ENCODE measurements around the gene FILIP1L. TPM values are rescaled to one million over a fixed set of nuclear protein-coding genes. Genes with fewer than 3 reads are reported as not detected.

Gene FILIP1L
- total RNA-seq, 2 experiments from 2014 or later: 0.25 to 0.44 TPM

DNA sequence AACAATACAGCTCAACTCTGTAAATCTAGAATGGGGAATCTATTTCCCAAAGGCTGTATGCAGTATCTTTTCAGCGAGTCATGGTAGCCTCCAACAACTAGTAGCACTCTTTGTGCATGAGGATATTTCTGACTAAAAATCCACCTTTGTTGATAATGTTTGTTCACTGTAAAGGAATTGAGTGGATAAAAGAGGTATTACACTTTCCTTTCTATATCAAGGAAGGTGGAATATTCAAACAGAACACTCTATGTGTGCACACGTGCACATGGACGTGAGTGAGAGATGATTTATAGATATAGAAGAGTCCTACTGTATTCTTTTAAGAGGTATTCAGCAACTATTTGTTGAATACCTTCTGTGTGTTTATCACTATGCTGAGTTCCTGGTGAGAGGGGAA lies 228.4 kb downstream of the FILIP1L start:
- H3K27ac Mint-ChIP-seq: no peak overlapping the region
- H3K36me3 Mint-ChIP-seq (ENCODE audit: low read depth): peaks cover 2% of the 10 kb centered on the region
- ChIA-PET POLR2A (no interaction called here), CTCF (no interaction called here)
- no peak for DNase-seq
- H3K4me1 Mint-ChIP-seq: peaks cover 17% of the 10 kb centered on the region
- H3K4me3 Mint-ChIP-seq: no peak overlapping the region
- H3K9me3 Mint-ChIP-seq: no peaks in the 10 kb centered on the region
- no peaks in the 10 kb centered on the region for H3K27me3 Mint-ChIP-seq

DNA sequence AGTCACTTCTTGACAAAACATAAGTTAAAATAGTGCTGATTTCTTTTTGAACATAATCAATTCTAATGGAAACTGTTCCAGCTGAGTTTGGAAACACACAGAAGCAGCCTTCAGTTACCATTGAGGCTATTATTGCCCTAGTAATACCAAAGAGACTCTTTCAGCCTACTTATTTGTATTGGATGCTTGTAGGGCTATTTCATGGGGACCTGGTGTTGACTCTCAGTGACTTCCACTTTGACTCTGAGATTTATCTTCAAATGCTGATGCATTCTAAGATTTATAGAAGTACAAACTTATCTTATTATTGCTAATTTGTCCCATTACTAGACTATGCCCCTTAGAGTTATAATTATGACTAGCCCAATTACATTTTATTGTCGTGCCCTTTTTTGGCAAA lies 229.2 kb downstream of the FILIP1L start:
- DNase-seq: no peak
- H3K4me3 Mint-ChIP-seq: no peak overlapping the region
- ChIA-PET CTCF (no interaction called here), POLR2A (no interaction called here)
- H3K36me3 Mint-ChIP-seq (ENCODE audit: low read depth): peaks cover 2% of the 10 kb centered on the region
- no peak overlapping the region for H3K27ac Mint-ChIP-seq
- H3K27me3 Mint-ChIP-seq: no peaks in the 10 kb centered on the region
- H3K4me1 Mint-ChIP-seq: peaks cover 17% of the 10 kb centered on the region
- no peaks in the 10 kb centered on the region for H3K9me3 Mint-ChIP-seq

DNA sequence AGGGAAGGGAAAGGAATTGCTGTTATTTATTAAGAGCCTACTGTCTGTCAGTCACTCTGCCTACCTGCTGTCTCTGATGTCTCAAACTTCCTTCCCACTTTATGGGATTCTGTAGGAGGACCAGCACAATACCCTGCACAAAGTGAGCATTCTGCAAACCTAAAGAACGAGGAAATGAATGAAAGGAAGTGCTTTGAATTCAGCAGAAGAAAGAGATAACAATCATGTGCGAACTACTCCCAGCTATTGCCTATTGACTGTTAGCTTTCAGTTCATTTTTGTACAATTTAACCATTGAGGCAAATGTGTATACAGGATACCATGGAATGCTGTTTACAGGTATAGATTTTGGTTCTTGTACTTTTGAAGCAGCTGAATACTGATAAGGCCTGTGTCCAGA lies 229.8 kb downstream of the FILIP1L start:
- Mint-ChIP-seq H3K27ac (peak overlapping the region; percentile 15), H3K4me3 (no peak overlapping the region)
- CTCF ChIA-PET: interaction anchor here (0.6 to 1.6 kb wide), 4 partner anchors 9 to 370 kb away, joined by 3 to 4 read pairs (median 4); no protein-coding TSS in a partner anchor

DNA sequence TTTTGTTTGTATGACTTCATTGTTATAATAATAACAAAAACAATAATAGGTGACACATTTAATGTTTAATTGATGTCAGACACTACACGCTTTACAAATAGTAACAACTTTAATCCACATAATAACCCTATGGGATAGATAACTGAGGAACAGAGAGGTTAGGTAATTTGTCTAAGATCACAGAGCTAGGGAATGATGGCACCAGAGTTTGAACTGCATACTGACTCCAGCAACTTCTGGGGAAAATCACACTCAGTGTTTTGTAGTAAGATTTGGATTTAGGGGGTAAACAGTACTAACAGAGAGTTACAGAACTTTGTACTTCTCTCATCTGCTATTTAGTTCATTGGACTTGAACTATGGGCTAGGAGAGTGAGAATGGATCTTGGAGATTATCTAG lies 230.6 kb downstream of the FILIP1L start:
- H3K27me3 Mint-ChIP-seq: no peaks in the 10 kb centered on the region
- peaks cover 2% of the 10 kb centered on the region for H3K36me3 Mint-ChIP-seq (ENCODE audit: low read depth)
- DNase-seq: no peak
- no peaks in the 10 kb centered on the region for H3K9me3 Mint-ChIP-seq
- H3K4me3 Mint-ChIP-seq: no peak overlapping the region
- H3K4me1 Mint-ChIP-seq: peaks cover 17% of the 10 kb centered on the region
- POLR2A ChIA-PET: no interaction called here
- no peak overlapping the region for H3K27ac Mint-ChIP-seq
- CTCF ChIA-PET: interaction anchor here (0.6 to 1.6 kb wide), 5 partner anchors 10 to 371 kb away, joined by 3 to 4 read pairs (median 3); no protein-coding TSS in a partner anchor

More for the DNA sequence above, 229.8 kb downstream of the FILIP1L start:
- Mint-ChIP-seq H3K9me3 (no peaks in the 10 kb centered on the region), H3K27me3 (no peaks in the 10 kb centered on the region), H3K4me1 (peaks cover 17% of the 10 kb centered on the region), H3K36me3 (ENCODE audit: low read depth) (peaks cover 2% of the 10 kb centered on the region)
- DNase-seq: no peak
- POLR2A ChIA-PET: no interaction called here

DNA sequence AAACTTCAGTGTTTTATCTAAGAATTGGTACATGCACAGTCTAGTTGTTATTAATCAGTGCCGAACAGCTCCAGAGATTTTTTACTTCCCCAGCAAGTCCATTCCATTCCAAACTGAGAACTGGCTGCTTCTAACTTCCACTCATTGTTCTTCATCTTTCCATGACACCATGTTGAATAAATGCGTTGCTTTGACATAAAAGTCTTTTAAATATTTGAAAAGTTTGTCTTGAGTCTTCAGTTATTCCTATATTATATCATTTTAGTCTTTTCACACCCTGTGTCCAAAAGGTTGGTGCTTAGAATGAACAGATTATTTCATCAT lies 231.2 kb downstream of the FILIP1L start:
- Mint-ChIP-seq H3K4me1 (peaks cover 17% of the 10 kb centered on the region), H3K27me3 (peaks cover 4% of the 10 kb centered on the region), H3K36me3 (ENCODE audit: low read depth) (peaks cover 2% of the 10 kb centered on the region), H3K9me3 (no peaks in the 10 kb centered on the region), H3K4me3 (no peak overlapping the region), H3K27ac (no peak overlapping the region)
- POLR2A ChIA-PET: no interaction called here
- no peak for DNase-seq
- CTCF ChIA-PET: interaction anchor here (0.9 to 1.6 kb wide), 2 partner anchors 16 to 18 kb away, joined by 3 to 4 read pairs; no protein-coding TSS in a partner anchor

DNA sequence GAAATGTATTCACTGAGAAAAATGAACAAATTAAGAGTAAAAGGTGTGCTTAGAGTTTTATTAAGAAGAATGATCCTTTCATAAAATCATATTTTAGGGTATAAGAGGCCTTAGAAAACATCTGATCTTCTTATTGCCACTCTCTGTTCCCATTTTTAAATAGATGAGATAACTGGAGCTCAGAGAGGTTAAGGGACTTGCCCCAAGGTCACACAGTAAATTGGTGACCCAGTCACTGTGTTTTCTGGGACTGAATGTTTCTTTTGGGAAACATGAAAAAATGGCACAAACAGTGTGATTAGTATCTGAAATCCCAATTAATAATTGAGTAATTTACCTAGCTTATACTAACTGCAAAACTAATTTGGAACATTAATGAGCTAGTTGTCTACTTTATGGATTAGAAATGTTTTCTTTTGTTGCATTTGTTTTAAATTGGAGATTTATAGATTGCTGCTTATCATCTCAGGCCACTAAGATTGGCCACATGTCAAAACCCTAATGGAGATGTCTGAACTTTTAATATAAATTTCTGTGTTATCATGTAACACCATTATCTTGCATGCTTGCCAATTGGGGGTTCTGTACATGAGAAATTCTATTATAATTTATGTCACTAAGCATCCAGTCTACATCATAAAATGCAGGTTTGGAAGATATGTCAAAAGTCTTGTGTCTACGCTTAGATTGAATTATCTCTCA lies 231.7 kb downstream of the FILIP1L start:
- no peak overlapping the region for H3K27ac Mint-ChIP-seq
- no peaks in the 10 kb centered on the region for H3K9me3 Mint-ChIP-seq
- POLR2A ChIA-PET: no interaction called here
- peaks cover 17% of the 10 kb centered on the region for H3K4me1 Mint-ChIP-seq
- no peak overlapping the region for H3K4me3 Mint-ChIP-seq
- H3K36me3 Mint-ChIP-seq (ENCODE audit: low read depth): peaks cover 2% of the 10 kb centered on the region
- no peak for DNase-seq
- H3K27me3 Mint-ChIP-seq: peaks cover 9% of the 10 kb centered on the region
- CTCF ChIA-PET: interaction anchor here (0.9 to 1.6 kb wide), 3 partner anchors 9 to 19 kb away, joined by 3 to 4 read pairs (median 3); no protein-coding TSS in a partner anchor

DNA sequence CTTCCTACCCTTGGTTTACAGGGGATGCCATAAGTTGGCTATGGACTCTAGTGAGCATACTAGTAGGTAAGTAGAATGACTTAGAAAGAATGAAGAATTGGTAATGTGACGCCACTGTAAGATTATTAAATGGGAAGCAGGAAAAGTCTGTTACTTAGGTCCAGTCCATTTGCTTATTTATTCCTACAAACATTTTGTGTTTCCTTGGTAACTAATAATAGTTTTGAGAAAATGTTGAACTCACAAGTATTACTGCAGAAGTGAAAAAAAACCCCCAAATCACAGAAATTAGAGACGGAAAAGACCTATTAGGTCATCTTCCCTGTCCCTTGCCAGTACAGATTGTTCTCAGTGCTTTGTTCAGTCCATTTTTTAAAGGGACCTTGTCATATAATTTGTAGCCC lies 233.2 kb downstream of the FILIP1L start:
- Mint-ChIP-seq H3K27ac (no peak overlapping the region), H3K9me3 (no peaks in the 10 kb centered on the region), H3K4me3 (no peak overlapping the region), H3K36me3 (ENCODE audit: low read depth) (peaks cover 2% of the 10 kb centered on the region), H3K27me3 (peaks cover 16% of the 10 kb centered on the region), H3K4me1 (peaks cover 20% of the 10 kb centered on the region)
- CTCF ChIA-PET: interaction anchor here (1.6 kb wide), 1 partner anchor 10 kb away, joined by 3 read pairs; no protein-coding TSS in a partner anchor
- POLR2A ChIA-PET: no interaction called here
- no peak for DNase-seq

DNA sequence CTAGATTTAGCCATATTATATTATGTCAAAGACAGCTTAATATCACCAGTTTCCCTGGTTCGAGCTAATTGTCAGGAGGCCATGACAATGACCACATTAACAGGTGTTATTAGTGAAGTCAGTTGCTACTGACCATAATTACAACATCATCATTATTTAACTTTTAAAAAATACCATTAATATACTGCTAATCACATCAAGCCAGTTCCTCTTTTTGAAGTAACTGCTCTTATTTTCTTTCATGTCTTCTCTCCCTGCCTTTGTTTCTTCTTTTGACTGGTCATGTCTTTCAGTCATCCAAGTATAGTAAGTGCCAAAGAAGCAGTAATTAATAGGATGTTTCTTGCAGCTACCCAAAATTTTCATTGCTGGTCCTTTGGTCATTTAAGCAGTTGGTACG lies 235.0 kb downstream of the FILIP1L start:
- Mint-ChIP-seq H3K4me3 (no peak overlapping the region), H3K27ac (no peak overlapping the region), H3K36me3 (ENCODE audit: low read depth) (no peaks in the 10 kb centered on the region), H3K4me1 (peaks cover 15% of the 10 kb centered on the region), H3K9me3 (no peaks in the 10 kb centered on the region), H3K27me3 (peaks cover 23% of the 10 kb centered on the region)
- ChIA-PET POLR2A (interaction anchor here (0.7 kb wide), 1 partner anchor 61 kb away, joined by 3 read pairs; no protein-coding TSS in a partner anchor), CTCF (interaction anchor here (1.5 kb wide), 1 partner anchor 11 kb away, joined by 6 read pairs; no protein-coding TSS in a partner anchor)
- no peak for DNase-seq

DNA sequence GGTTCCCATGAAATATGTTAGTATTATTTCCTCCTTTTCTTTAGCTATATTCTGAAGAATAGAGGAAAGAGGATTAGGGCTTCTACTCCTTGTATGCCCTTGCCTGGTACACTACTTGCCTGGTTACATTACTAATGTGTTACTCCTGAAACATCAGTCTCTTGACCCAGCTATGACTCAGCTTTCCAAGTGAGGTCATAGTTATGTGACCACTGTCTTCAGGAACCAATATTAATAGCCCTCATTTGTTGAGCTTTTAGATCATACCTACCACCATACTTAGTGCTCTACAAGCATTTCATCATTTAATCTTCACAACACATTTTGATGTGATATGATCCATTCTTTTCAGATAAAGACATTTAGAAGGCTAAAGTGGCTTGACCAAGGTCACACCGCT lies 236.3 kb downstream of the FILIP1L start:
- peaks cover 14% of the 10 kb centered on the region for H3K4me1 Mint-ChIP-seq
- POLR2A ChIA-PET: no interaction called here
- CTCF ChIA-PET: interaction anchor here (1.0 kb wide), 1 partner anchor 54 kb away, joined by 3 read pairs; no protein-coding TSS in a partner anchor
- no peaks in the 10 kb centered on the region for H3K9me3 Mint-ChIP-seq
- no peak overlapping the region for H3K4me3 Mint-ChIP-seq
- H3K36me3 Mint-ChIP-seq (ENCODE audit: low read depth): peaks cover 4% of the 10 kb centered on the region
- no peak for DNase-seq
- H3K27ac Mint-ChIP-seq: no peak overlapping the region
- H3K27me3 Mint-ChIP-seq: peaks cover 33% of the 10 kb centered on the region

DNA sequence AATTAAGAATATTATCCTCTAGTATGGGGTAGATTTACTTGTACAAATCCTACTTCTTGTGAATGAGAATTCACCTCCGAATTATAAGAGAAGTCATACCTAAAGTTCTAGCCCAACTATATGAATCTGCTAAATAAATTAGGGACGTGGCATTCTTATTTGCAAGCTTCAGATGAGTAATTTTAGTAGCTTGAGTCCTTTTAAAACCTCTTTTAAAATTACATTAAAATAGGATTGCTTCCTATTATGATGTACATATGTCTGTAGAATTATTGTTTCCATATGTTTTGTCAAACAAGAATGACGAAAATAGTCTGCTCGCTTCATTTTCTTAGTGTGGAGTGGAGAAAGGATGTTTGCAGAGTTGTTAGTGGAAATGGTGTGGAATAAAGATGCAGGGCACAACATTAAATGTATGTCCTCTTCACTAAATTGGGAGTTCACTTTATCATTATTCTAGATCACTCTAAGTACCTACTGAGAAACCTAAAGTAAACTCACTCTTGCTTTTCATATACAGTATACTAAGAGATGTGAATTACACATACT lies 237.2 kb downstream of the FILIP1L start:
- POLR2A ChIA-PET: no interaction called here
- no peak overlapping the region for H3K4me3 Mint-ChIP-seq
- CTCF ChIA-PET: no interaction called here
- H3K36me3 Mint-ChIP-seq (ENCODE audit: low read depth): peaks cover 4% of the 10 kb centered on the region
- no peak for DNase-seq
- no peak overlapping the region for H3K27ac Mint-ChIP-seq
- peaks cover 23% of the 10 kb centered on the region for H3K4me1 Mint-ChIP-seq
- no peaks in the 10 kb centered on the region for H3K9me3 Mint-ChIP-seq
- peaks cover 36% of the 10 kb centered on the region for H3K27me3 Mint-ChIP-seq

DNA sequence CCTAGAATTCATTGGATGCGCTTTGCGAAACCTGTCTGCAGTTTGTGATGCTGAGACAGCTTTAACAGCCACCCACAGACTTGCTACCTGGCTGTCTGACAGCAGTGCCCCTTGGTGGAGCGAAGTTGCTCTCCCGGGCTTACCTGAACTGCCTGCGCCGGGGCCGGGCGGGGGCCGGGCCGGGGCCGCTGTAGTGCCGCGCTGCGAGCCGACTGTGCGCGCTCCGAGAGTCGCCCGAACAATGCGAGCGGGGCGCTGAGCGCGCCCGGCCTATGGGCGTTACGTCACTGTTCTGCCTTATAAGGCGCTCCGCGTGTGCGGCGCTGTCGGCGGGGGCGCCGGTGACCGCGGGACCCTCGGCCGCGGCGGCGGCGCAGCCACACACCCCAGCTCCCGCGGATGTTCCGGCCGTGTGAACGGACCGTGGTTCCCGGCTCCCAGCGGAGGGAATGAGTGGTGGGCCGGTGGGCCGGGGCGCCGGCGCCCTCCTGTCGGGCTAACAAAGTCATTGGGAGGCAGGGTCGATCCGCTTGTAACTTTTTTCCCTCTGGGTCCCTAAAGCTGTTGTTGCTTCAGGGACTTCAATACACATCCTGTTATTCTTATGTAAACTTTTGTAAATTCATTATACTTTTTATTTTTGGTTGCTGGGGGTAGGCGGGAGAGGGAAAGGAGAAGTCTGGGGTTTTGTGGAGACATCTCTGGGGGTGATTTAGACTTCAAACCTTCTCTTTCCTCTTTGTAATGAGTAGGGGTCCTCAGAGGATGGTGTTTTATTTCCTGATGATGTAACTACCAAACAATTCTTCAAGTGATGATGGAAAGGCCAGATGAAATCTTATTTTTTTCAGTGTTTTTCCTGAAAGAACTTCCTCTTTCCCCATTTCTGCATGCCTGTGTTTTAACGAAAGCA lies 238.1 kb downstream of the FILIP1L start:
- H3K9me3 Mint-ChIP-seq: no peaks in the 10 kb centered on the region
- H3K27ac Mint-ChIP-seq: no peak overlapping the region
- H3K36me3 Mint-ChIP-seq (ENCODE audit: low read depth): peaks cover 4% of the 10 kb centered on the region
- POLR2A ChIA-PET: no interaction called here
- H3K27me3 Mint-ChIP-seq: peaks cover 36% of the 10 kb centered on the region
- H3K4me3 Mint-ChIP-seq: peak overlapping the region; percentile 60
- DNase-seq: peak; percentile 64
- CTCF ChIA-PET: interaction anchor here (0.6 kb wide), 1 partner anchor 21 kb away, joined by 3 read pairs; no protein-coding TSS in a partner anchor
- H3K4me1 Mint-ChIP-seq: peaks cover 25% of the 10 kb centered on the region

DNA sequence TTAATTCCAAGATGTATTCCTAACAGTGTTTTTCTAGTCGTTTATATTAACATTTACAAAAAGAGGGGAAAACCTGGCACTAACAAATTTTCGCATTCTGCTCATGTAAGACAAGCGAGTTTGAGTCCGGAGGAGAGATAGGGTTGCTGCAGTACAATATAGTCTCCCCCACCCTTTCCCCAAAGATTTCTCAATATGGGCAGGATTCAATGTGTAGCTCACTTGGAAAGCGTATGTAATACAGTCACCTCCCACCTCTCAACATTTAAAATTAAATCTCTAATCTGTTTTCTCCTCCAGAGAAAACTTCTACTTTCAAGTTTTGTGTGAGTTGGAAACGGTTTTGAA lies 238.7 kb downstream of the FILIP1L start:
- DNase-seq: no peak
- Mint-ChIP-seq H3K9me3 (no peaks in the 10 kb centered on the region), H3K4me3 (peak overlapping the region; percentile 60), H3K4me1 (peaks cover 25% of the 10 kb centered on the region), H3K27me3 (peaks cover 36% of the 10 kb centered on the region), H3K27ac (peak overlapping the region; percentile 9), H3K36me3 (ENCODE audit: low read depth) (peaks cover 4% of the 10 kb centered on the region)
- POLR2A ChIA-PET: no interaction called here
- CTCF ChIA-PET: interaction anchor here (0.6 kb wide), 1 partner anchor 20 kb away, joined by 3 read pairs; no protein-coding TSS in a partner anchor
